Brain microvascular endothelial cell (primary cell): ENCODE measurements around the gene PLOD3.
"Not testable (repeated sequence)": the region's sequence is repeated elsewhere in the genome, so short reads cannot be mapped to it uniquely, and the experiment has no call there.

Source experiments
- DNase-seq: peaks from one replicate; pipeline ENCODE4 v3.0.0-alpha.2; 2020
- H3K27ac ChIP-seq: fragments of 250-450 bp; sonication (Bioruptor Pico); 2 replicates; pipeline ENCODE4 v1.5.1; 2020; ENCODE audit warnings: mild to moderate bottlenecking, moderate library complexity
- H3K27me3 ChIP-seq: fragments of 250-450 bp; sonication (Bioruptor Pico); replicated peaks from 2 replicates; pipeline ENCODE4 v1.5.1; 2020; ENCODE audit warnings: mild to moderate bottlenecking
- H3K36me3 ChIP-seq: fragments of 250-450 bp; sonication (Bioruptor Pico); replicated peaks from 2 replicates; pipeline ENCODE4 v1.5.1; 2020; ENCODE audit warnings: mild to moderate bottlenecking
- H3K4me3 ChIP-seq: 2 replicates; pipeline ENCODE4 v1.5.1; 2011; ENCODE audit warnings: low read depth, mild to moderate bottlenecking, control low read depth, low read length, moderate library complexity
- CTCF ChIP-seq: IDR thresholded peaks from 2 replicates; pipeline ENCODE4 v1.5.1; 2011; ENCODE audit warnings: low read depth, mild to moderate bottlenecking, moderate library complexity, low read length, control low read depth, inconsistent platforms; ENCODE audit errors: missing control alignments
- in situ Hi-C: cut with HindIII; loops from 2 replicates; pipeline ENCODE4 v1.10.0; 2017; ENCODE audit warnings: low sequenced_read_pairs, low pct_ligation_motif_present

The PLOD3 gene

GRCh38 chr7:101217388-101218235 is at the start of gene PLOD3, which contains the start of gene ZNHIT1:
Gene PLOD3 (minus strand): TSS chr7:101217581. CDS start chr7:101217274, 307 bp downstream.
Gene ZNHIT1 (plus strand): TSS chr7:101218165. CDS start chr7:101218196, 31 bp downstream.
- Histone ChIP-seq H3K27me3 (no peaks in the 10 kb centered on the region), H3K27ac (peak within 1 kb of the TSS; percentile 84), H3K4me3 (peak within 1 kb of the TSS; percentile 76), H3K36me3 (peaks cover 16% of the 10 kb centered on the region)
- DNase-seq = peak; percentile 97
- in situ Hi-C loops = no loop called here
- peak; percentile 6 for TF ChIP-seq CTCF

- H3K27me3 ChIP-seq = no peaks in the 10 kb centered on the region
- no peak overlapping the region for H3K4me3 ChIP-seq
- H3K27ac ChIP-seq = no peak overlapping the region
- TF ChIP-seq CTCF = no peak
- in situ Hi-C loops = no loop called here
- DNase-seq = no peak
- no peaks in the 10 kb centered on the region for H3K36me3 ChIP-seq
These were observed 48.5 kb upstream of the PLOD3 start for GRCh38 chr7:101265622-101266516.

GRCh38 chr7:101264102-101264706 is 46.8 kb upstream of the PLOD3 start:
- H3K27ac ChIP-seq, H3K4me3 ChIP-seq, H3K27me3 ChIP-seq, in situ Hi-C loops, H3K36me3 ChIP-seq, DNase-seq: not testable (repeated sequence)

GRCh38 chr7:101258243-101258731 is 40.9 kb upstream of the PLOD3 start:
- in situ Hi-C loops = no loop called here
- Histone ChIP-seq H3K27ac (no peak overlapping the region), H3K27me3 (no peaks in the 10 kb centered on the region), H3K4me3 (no peak overlapping the region), H3K36me3 (no peaks in the 10 kb centered on the region)
- DNase-seq = no peak
- TF ChIP-seq CTCF = no peak

- TF ChIP-seq CTCF = no peak
- no peak for DNase-seq
- no peak overlapping the region for H3K27ac ChIP-seq
- in situ Hi-C loops = no loop called here
- no peak overlapping the region for H3K4me3 ChIP-seq
- H3K36me3 ChIP-seq = no peaks in the 10 kb centered on the region
- no peaks in the 10 kb centered on the region for H3K27me3 ChIP-seq
These were observed 38.4 kb upstream of the PLOD3 start for GRCh38 chr7:101255796-101256195.

GRCh38 chr7:101253199-101253598 is 35.8 kb upstream of the PLOD3 start:
- H3K4me3 ChIP-seq, in situ Hi-C loops, DNase-seq: not testable (repeated sequence)

More at GRCh38 chr7:101253199-101253598, 35.8 kb upstream of the PLOD3 start:
- not testable (repeated sequence) for H3K27me3 ChIP-seq, H3K27ac ChIP-seq, H3K36me3 ChIP-seq
